ENCODE results near the gene FBN2. TPM values are rescaled to one million over a fixed set of nuclear protein-coding genes. Genes with fewer than 3 reads are reported as not detected.
A peak's percentile ranks its signal among the peaks of the same experiment; 100 is the strongest.

FBN2 gene
- total and polyA plus RNA-seq, 12 donors = 2.9 to 28.9 (median 13.5) TPM

GRCh38 chr5:128334010-128334716, 203.9 kb downstream of the FBN2 start:
- no peaks in the 10 kb centered on the region for H3K27me3 ChIP-seq
- no peak for TF ChIP-seq CTCF (IDR thresholded peaks at IDR 0.05)
- ATAC-seq (no peak), DNase-seq (no peak)
- intact Hi-C loops (cut with DNase I) = loop anchor here in 1 of 10 donors (10.0 kb wide), 1 partner anchor 141 kb away; no protein-coding TSS in a partner anchor
- 86 to 94% methylated on average over 9 of the region's 9 CpGs for WGBS, 2 donors
- H3K36me3 ChIP-seq = peaks cover 0 to 17% (median 0%) of the 10 kb centered on the region in 9 donors
- no peaks in the 10 kb centered on the region for H3K9me3 ChIP-seq
- H3K4me3 ChIP-seq = no peak overlapping the region
- no peak overlapping the region for H3K27ac ChIP-seq
- peaks cover 0 to 11% (median 4%) of the 10 kb centered on the region in 9 donors for H3K4me1 ChIP-seq

- DNase-seq (no peak), ATAC-seq (no peak)
- Histone ChIP-seq H3K4me1 (peaks cover 0 to 18% (median 5%) of the 10 kb centered on the region in 9 donors), H3K27me3 (no peaks in the 10 kb centered on the region), H3K4me3 (no peak overlapping the region), H3K9me3 (no peaks in the 10 kb centered on the region), H3K27ac (no peak overlapping the region), H3K36me3 (peaks cover 0 to 15% (median 0%) of the 10 kb centered on the region in 9 donors)
- intact Hi-C loops (cut with DNase I) = loop anchor here in 1 of 10 donors (10.0 kb wide), 1 partner anchor 144 kb away; no protein-coding TSS in a partner anchor
- WGBS, 2 donors = 90% methylated on average over 5 of the region's 5 CpGs
- no peak for TF ChIP-seq CTCF (IDR thresholded peaks at IDR 0.05)
Observed at GRCh38 chr5:128331261-128331660, 206.8 kb downstream of the FBN2 start.

GRCh38 chr5:128329386-128329939, 208.6 kb downstream of the FBN2 start:
- Histone ChIP-seq H3K27me3 (no peaks in the 10 kb centered on the region), H3K4me3 (no peak overlapping the region), H3K4me1 (peaks cover 0 to 18% (median 5%) of the 10 kb centered on the region in 9 donors), H3K9me3 (no peaks in the 10 kb centered on the region), H3K36me3 (peaks cover 0 to 6% (median 0%) of the 10 kb centered on the region in 9 donors), H3K27ac (peak overlapping the region in 1 of 10 donors; percentile 54)
- TF ChIP-seq CTCF (IDR thresholded peaks at IDR 0.05) = no peak
- 83 to 87% methylated on average over 3 of the region's 3 CpGs for WGBS, 2 donors
- intact Hi-C loops (cut with DNase I) = loop anchor here in 1 of 10 donors (5.0 kb wide), 1 partner anchor 598 kb away; no protein-coding TSS in a partner anchor
- DNase-seq (no peak), ATAC-seq (no peak)

- ATAC-seq = peak in 5 of 8 donors; percentile 17 to 90 (median 39)
- peak overlapping the region in 3 of 10 donors; percentile 12 to 17 (median 12) for H3K4me3 ChIP-seq
Observed at GRCh38 chr5:128328446-128328845, 209.6 kb downstream of the FBN2 start.

More at GRCh38 chr5:128328446-128328845, 209.6 kb downstream of the FBN2 start:
- no peak for DNase-seq
- no peaks in the 10 kb centered on the region for H3K9me3 ChIP-seq
- TF ChIP-seq CTCF (IDR thresholded peaks at IDR 0.05) = no peak
- intact Hi-C loops (cut with DNase I) = loop anchor here in 1 of 10 donors (5.0 kb wide), 1 partner anchor 599 kb away; no protein-coding TSS in a partner anchor
- WGBS, 2 donors = 31 to 37% methylated on average over 8 of the region's 8 CpGs
- H3K36me3 ChIP-seq = no peaks in the 10 kb centered on the region
- H3K27ac ChIP-seq = peak overlapping the region in 3 of 10 donors; percentile 2 to 54 (median 45)
- peaks cover 0 to 18% (median 5%) of the 10 kb centered on the region in 9 donors for H3K4me1 ChIP-seq
- no peaks in the 10 kb centered on the region for H3K27me3 ChIP-seq

All from heart right ventricle (tissue), 16 donors.